Thymus (tissue), 14 donors: ENCODE measurements around the gene LRRC10. TPM values are rescaled to one million over a fixed set of nuclear protein-coding genes. Genes with fewer than 3 reads are reported as not detected.

Source experiments
- DNase-seq, 9 donors: peaks; one replicate each; pipeline ENCODE4 v3.0.0-alpha.2; 2013; ENCODE audit warnings: low spot score in 9 of 9, low read depth in 6 of 9, missing footprints in 1 of 9
- H3K27ac ChIP-seq, 2 donors: one replicate each; pipeline ENCODE4 v1.5.1; 2013; ENCODE audit warnings: control low read depth in 1 of 2, low read depth in 1 of 2, low read length in 1 of 2, mild to moderate bottlenecking in 1 of 2, moderate library complexity in 1 of 2
- H3K27me3 ChIP-seq, 2 donors: one replicate each; pipeline ENCODE4 v1.5.1; 2013; ENCODE audit warnings: low read length in 1 of 2; ENCODE audit not compliant: control insufficient read depth in 2 of 2, insufficient read depth in 1 of 2
- H3K36me3 ChIP-seq, 2 donors: one replicate each; pipeline ENCODE4 v1.5.1; 2013; ENCODE audit warnings: low read length in 1 of 2, mild to moderate bottlenecking in 1 of 2, moderate library complexity in 1 of 2; ENCODE audit not compliant: control insufficient read depth in 2 of 2, insufficient read depth in 2 of 2
- H3K4me1 ChIP-seq, 2 donors: one replicate each; pipeline ENCODE4 v1.5.1; 2013; ENCODE audit warnings: low read length in 2 of 2; ENCODE audit not compliant: control insufficient read depth in 2 of 2, insufficient read depth in 2 of 2
- H3K4me3 ChIP-seq, 2 donors: one replicate each; pipeline ENCODE4 v1.5.1; 2013; ENCODE audit warnings: low read length in 2 of 2, control low read depth in 1 of 2, mild to moderate bottlenecking in 1 of 2
- H3K9me3 ChIP-seq, 2 donors: one replicate each; pipeline ENCODE4 v1.5.1; 2013; ENCODE audit warnings: low read length in 1 of 2, mild to moderate bottlenecking in 1 of 2; ENCODE audit not compliant: control insufficient read depth in 2 of 2, insufficient read depth in 1 of 2
- WGBS: extraction: QIAGEN DNeasy Blood & Tissue Kit; methylation state at CpG from one replicate; pipeline ENCODE4 v1.1.7; 2013; 5-methylcytosine and 5-hydroxymethylcytosine counted together
- long read RNA-seq, 10 donors: transcript quantifications; one replicate each; lab custom pipeline, GENCODE V29; 2026
- polyA plus RNA-seq: library from polyadenylated mRNA; stranded (reverse); fragments of 200-250 nt; gene quantifications from one replicate; pipeline ENCODE4 v1.2.3, GENCODE V29; 2013
- total RNA-seq: library from RNA; stranded (reverse); fragments of 120-200 nt; gene quantifications from one replicate; pipeline ENCODE4 v1.2.4, GENCODE V29; 2013
- donor health status: healthy.

Gene LRRC10
- total RNA-seq (0.05 TPM), polyA plus RNA-seq (0.05 TPM)
- long read RNA-seq, donor 1 = 0 reads
- long read RNA-seq, donor 2 = 0 reads
- long read RNA-seq, donor 3 = 0 reads
- long read RNA-seq, donor 4 = 0 reads
- long read RNA-seq, donor 5 = 0 reads
- long read RNA-seq, donor 6 = 0 reads
- long read RNA-seq, donor 7 = 0 reads
- long read RNA-seq, donor 8 = 0 reads
- long read RNA-seq, donor 9 = 0 reads
- long read RNA-seq, donor 10 = 0 reads

GRCh38 chr12:69610729-69611128 is at the start of gene LRRC10:
Gene LRRC10 (minus strand): TSS chr12:69610907. CDS start chr12:69610838, 69 bp downstream.
- Histone ChIP-seq H3K4me3 (no peak within 1 kb of the TSS), H3K36me3 (no peaks in the 10 kb centered on the region), H3K27me3 (no peaks in the 10 kb centered on the region), H3K27ac (no peak within 1 kb of the TSS), H3K9me3 (no peaks in the 10 kb centered on the region), H3K4me1 (no peaks in the 10 kb centered on the region)
- DNase-seq = no peak
- WGBS = 98% methylated on average over 11 of the region's 11 CpGs

DNA sequence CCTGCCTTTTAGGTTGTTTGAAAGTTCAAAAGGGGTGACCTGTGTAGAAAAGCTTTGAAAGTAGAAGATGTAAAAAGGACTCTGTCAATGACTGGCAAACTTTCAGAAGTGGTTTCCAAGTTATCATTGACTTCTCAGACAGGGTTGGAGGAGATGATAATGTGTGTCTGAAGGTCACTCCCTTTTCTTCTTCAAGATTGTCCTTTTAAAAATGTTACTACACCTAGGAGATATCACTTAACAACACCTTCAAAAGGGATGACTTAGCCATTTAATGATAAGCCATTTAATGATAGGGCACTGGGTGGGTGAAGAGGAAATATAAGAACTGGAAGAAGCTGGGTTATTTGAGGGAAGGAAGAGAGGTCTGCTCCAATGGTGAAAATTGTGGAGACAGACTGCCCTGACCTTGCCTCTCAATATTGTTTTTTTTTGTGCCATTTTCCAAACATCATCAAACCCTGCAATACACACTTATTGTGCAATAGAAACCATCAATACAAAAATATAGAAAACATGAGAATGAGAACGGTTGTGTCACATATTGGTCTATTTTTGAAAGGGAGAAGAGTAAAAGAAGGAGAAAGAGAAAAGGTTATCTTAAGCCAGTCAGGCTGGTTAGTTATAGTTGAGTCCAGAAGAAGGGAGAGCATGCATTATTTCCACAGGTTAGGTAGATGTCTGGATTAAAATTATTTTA is 49.6 kb upstream of the LRRC10 start:
- H3K4me3 ChIP-seq = no peak overlapping the region
- 94% methylated on average over 1 of the region's 1 CpG for WGBS
- no peaks in the 10 kb centered on the region for H3K9me3 ChIP-seq
- H3K36me3 ChIP-seq = no peaks in the 10 kb centered on the region
- H3K27ac ChIP-seq = no peak overlapping the region
- DNase-seq = no peak
- no peaks in the 10 kb centered on the region for H3K27me3 ChIP-seq
- H3K4me1 ChIP-seq = no peaks in the 10 kb centered on the region

- Histone ChIP-seq H3K27me3 (no peaks in the 10 kb centered on the region), H3K27ac (no peak overlapping the region), H3K9me3 (no peaks in the 10 kb centered on the region)
These were observed 47.5 kb upstream of the LRRC10 start for GRCh38 chr12:69658203-69658602.

GRCh38 chr12:69657376-69658137 is 46.9 kb upstream of the LRRC10 start:
- Histone ChIP-seq H3K4me1 (no peaks in the 10 kb centered on the region), H3K27me3 (no peaks in the 10 kb centered on the region), H3K27ac (no peak overlapping the region), H3K36me3 (no peaks in the 10 kb centered on the region), H3K9me3 (no peaks in the 10 kb centered on the region), H3K4me3 (no peak overlapping the region)
- WGBS = 92% methylated on average over 9 of the region's 9 CpGs
- no peak for DNase-seq

More at GRCh38 chr12:69658203-69658602, 47.5 kb upstream of the LRRC10 start:
- no peak for DNase-seq
- Histone ChIP-seq H3K4me1 (no peaks in the 10 kb centered on the region), H3K36me3 (no peaks in the 10 kb centered on the region), H3K4me3 (no peak overlapping the region)
- WGBS = 84% methylated on average over 2 of the region's 2 CpGs

GRCh38 chr12:69655616-69656340 is 45.1 kb upstream of the LRRC10 start:
- H3K27ac ChIP-seq = peak overlapping the region in 1 of 2 donors; percentile 11
- H3K9me3 ChIP-seq = no peaks in the 10 kb centered on the region
- H3K4me1 ChIP-seq = no peaks in the 10 kb centered on the region
- no peaks in the 10 kb centered on the region for H3K27me3 ChIP-seq
- 92% methylated on average over 11 of the region's 11 CpGs for WGBS
- no peaks in the 10 kb centered on the region for H3K36me3 ChIP-seq
- no peak for DNase-seq
- no peak overlapping the region for H3K4me3 ChIP-seq

DNA sequence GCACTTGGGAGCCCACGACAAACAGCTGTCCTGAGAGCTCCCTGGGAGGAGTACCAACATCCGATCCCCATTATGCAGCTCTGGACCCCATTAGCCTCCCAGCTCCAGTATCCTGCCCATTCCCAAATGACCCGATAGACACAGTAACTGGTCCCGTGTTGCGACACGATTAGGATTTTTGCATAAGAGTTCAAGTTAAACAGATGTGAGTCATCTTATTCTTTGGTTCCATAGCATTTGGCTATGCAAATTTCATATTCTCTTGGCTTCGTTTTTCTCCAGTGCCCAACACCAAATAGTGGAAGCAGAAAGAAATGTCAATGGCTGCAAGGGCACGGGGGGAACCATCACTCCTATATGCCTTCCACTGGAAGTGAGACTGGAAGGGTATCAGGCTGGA is 43.0 kb upstream of the LRRC10 start:
- Histone ChIP-seq H3K36me3 (no peaks in the 10 kb centered on the region), H3K27me3 (no peaks in the 10 kb centered on the region), H3K27ac (no peak overlapping the region), H3K9me3 (no peaks in the 10 kb centered on the region), H3K4me1 (no peaks in the 10 kb centered on the region), H3K4me3 (no peak overlapping the region)
- 97% methylated on average over 8 of the region's 8 CpGs for WGBS
- no peak for DNase-seq

DNA sequence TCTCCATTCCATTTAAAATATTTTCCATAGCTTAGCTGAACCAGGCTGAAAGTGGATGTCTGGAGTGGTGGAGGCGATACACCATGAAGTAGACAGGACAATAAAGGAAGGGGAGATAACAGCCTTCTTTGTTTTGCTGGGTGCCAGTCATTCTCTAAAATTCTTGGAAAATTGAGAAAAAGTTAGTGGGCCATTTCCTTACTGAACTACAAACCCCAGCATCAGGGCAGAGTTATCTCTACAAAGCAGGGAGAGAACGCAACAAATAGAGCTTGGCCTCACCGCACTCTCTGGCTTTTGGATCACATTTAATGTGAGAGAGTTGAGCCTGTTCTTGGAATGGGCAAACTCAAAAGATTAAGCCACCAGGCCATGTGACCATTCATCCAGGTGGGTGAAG is 41.2 kb upstream of the LRRC10 start:
- WGBS = 98% methylated on average over 3 of the region's 3 CpGs
- H3K27me3 ChIP-seq = no peaks in the 10 kb centered on the region
- no peaks in the 10 kb centered on the region for H3K4me1 ChIP-seq
- no peak overlapping the region for H3K4me3 ChIP-seq
- H3K27ac ChIP-seq = no peak overlapping the region
- no peaks in the 10 kb centered on the region for H3K36me3 ChIP-seq
- H3K9me3 ChIP-seq = no peaks in the 10 kb centered on the region
- no peak for DNase-seq

DNA sequence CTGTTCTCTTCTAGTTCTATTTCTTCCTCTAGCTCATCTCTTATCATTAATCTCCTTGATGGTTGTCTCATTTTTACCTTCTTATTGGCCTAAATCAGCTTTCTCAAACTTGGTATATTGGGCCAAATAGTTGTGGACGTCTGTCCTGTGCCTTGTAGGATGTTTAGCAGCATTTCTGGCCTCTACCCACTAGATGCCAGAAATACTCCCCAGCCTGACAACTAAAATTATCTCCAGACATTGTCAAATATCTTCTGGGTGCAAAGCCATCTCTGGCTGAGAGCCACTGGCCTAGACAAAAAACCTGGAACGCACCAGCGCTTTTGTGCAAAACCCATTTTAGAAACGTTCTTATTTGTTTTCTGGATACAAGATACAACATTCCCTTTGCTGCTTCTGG is 38.8 kb upstream of the LRRC10 start:
- DNase-seq = no peak
- 94% methylated on average over 4 of the region's 4 CpGs for WGBS
- no peak overlapping the region for H3K27ac ChIP-seq
- no peaks in the 10 kb centered on the region for H3K4me1 ChIP-seq
- H3K4me3 ChIP-seq = no peak overlapping the region
- H3K27me3 ChIP-seq = no peaks in the 10 kb centered on the region
- H3K9me3 ChIP-seq = no peaks in the 10 kb centered on the region
- H3K36me3 ChIP-seq = no peaks in the 10 kb centered on the region

GRCh38 chr12:69648476-69648875 is 37.8 kb upstream of the LRRC10 start:
- no peak overlapping the region for H3K27ac ChIP-seq
- H3K27me3 ChIP-seq = no peaks in the 10 kb centered on the region
- no peaks in the 10 kb centered on the region for H3K36me3 ChIP-seq
- no peaks in the 10 kb centered on the region for H3K4me1 ChIP-seq
- H3K9me3 ChIP-seq = no peaks in the 10 kb centered on the region
- DNase-seq = no peak
- 98% methylated on average over 3 of the region's 3 CpGs for WGBS
- no peak overlapping the region for H3K4me3 ChIP-seq
